Endothelial cell of umbilical vein (primary cell): ENCODE results near the gene MIX23. TPM values are rescaled to one million over a fixed set of nuclear protein-coding genes. Genes with fewer than 3 reads are reported as not detected.

Experiments used
- BruUV-seq: library from RNA; stranded (reverse); fragments of 400-500 nt; replicated peaks from 2 replicates; lab custom pipeline; 2021; lab: Mats Ljungman, UMichigan
- CTCF ChIA-PET: fragments of 300-600, 350-600 bp; sonication (Branson Sonifier 250); formaldehyde crosslinking; loops from one replicate; lab custom pipeline; 2021; ENCODE audit warnings: antibody characterized with exemption, inconsistent platforms; lab: Charles Lee
- POLR2A ChIA-PET: fragments of 300-600, 350-600 bp; sonication (Branson Sonifier 250); formaldehyde crosslinking; loops from one replicate; lab custom pipeline; 2021; ENCODE audit warnings: antibody characterized with exemption, inconsistent platforms; lab: Charles Lee
- DNase-seq: peaks from one replicate; pipeline ENCODE4 v3.0.0-alpha.2; 2011; ENCODE audit warnings: low read depth, low spot score
- FAIRE-seq: peaks from 2 replicates; lab custom pipeline; 2011; peaks lifted over from hg19 to GRCh38; lab: Jason Lieb, UNC
- H2AFZ ChIP-seq: 2 replicates; pipeline ENCODE4 v1.6.0; 2012; ENCODE audit warnings: low read depth, low read length, control low read depth, inconsistent platforms
- H3K27ac ChIP-seq: 2 replicates; pipeline ENCODE4 v1.5.1; 2011; ENCODE audit warnings: low read depth, mild to moderate bottlenecking, control low read depth, low read length, moderate library complexity; ENCODE audit not compliant: insufficient read depth
- H3K27me3 ChIP-seq, 2 experiments: 2 replicates each; pipeline versions ENCODE4 v1.6.0 to v1.6.1; 2011; ENCODE audit warnings: low read length in 2 of 2, mixed read lengths in 1 of 2; ENCODE audit not compliant: control insufficient read depth in 2 of 2, insufficient read depth in 2 of 2
- H3K36me3 ChIP-seq, 2 experiments: 2 replicates in 1 of 2; 3 replicates in 1 of 2; pipeline ENCODE4 v1.5.1; 2011; ENCODE audit warnings: low read length in 2 of 2, mild to moderate bottlenecking in 1 of 2, moderate library complexity in 1 of 2; ENCODE audit not compliant: control insufficient read depth in 2 of 2, insufficient read depth in 2 of 2; ENCODE audit errors: extremely low read depth in 1 of 2
- H3K4me1 ChIP-seq: 3 replicates; pipeline ENCODE4 v1.5.1; 2011; ENCODE audit warnings: mild to moderate bottlenecking, low read length; ENCODE audit not compliant: control insufficient read depth, insufficient read depth; ENCODE audit errors: extremely low read depth
- H3K4me2 ChIP-seq: 2 replicates; pipeline ENCODE4 v1.6.1; 2011; ENCODE audit warnings: low read length, control low read depth, mixed read lengths; ENCODE audit not compliant: insufficient read depth
- H3K4me3 ChIP-seq, 3 experiments: fragments of 200-600 bp in 1 of 3; sonication (generic), shearing (Covaris generic) in 1 of 3; replicated peaks in 1 of 3; 2 replicates each; pipeline ENCODE4 v1.5.1; 2011 to 2016; ENCODE audit warnings: control low read depth in 3 of 3, low read length in 3 of 3, mild to moderate bottlenecking in 2 of 3, inconsistent platforms in 1 of 3, low read depth in 1 of 3, moderate library complexity in 1 of 3; ENCODE audit not compliant: insufficient read depth in 1 of 3
- H3K79me2 ChIP-seq: 2 replicates; pipeline ENCODE4 v1.6.0; 2012; ENCODE audit warnings: low read length, inconsistent platforms; ENCODE audit not compliant: control insufficient read depth, insufficient read depth
- H3K9ac ChIP-seq: replicated peaks from 2 replicates; pipeline ENCODE3; 2011; ENCODE audit warnings: low read length, control low read depth; ENCODE audit not compliant: insufficient read depth; ENCODE audit errors: extremely low read depth
- H3K9me1 ChIP-seq: replicated peaks from 3 replicates; pipeline ENCODE4 v1.6.0; 2011; ENCODE audit warnings: mild to moderate bottlenecking, low read length; ENCODE audit not compliant: control insufficient read depth, insufficient read depth; ENCODE audit errors: extremely low read depth
- H3K9me3 ChIP-seq: replicated peaks from 2 replicates; pipeline ENCODE4 v1.5.1; 2012; ENCODE audit warnings: low read length, inconsistent platforms; ENCODE audit not compliant: control insufficient read depth, insufficient read depth
- H4K20me1 ChIP-seq: replicated peaks from 2 replicates; pipeline ENCODE3; 2011; ENCODE audit warnings: mild to moderate bottlenecking, low read length; ENCODE audit not compliant: control insufficient read depth, insufficient read depth; ENCODE audit errors: extremely low read depth
- EZH2 ChIP-seq: IDR thresholded peaks from 2 replicates; pipeline ENCODE4 v1.6.1; 2012; ENCODE audit warnings: borderline replicate concordance, low read depth, mild to moderate bottlenecking, moderate library complexity, low read length, inconsistent platforms; ENCODE audit not compliant: severe bottlenecking
- FOS ChIP-seq: IDR thresholded peaks from 2 replicates; pipeline ENCODE4 v1.6.1; 2011; ENCODE audit warnings: mild to moderate bottlenecking, low read length, moderate library complexity, borderline replicate concordance; ENCODE audit not compliant: insufficient read depth
- GATA2 ChIP-seq: IDR thresholded peaks from 2 replicates; pipeline ENCODE4 v1.7.0; 2011; ENCODE audit warnings: low read depth, mild to moderate bottlenecking, moderate library complexity, mixed read lengths, low read length; ENCODE audit not compliant: insufficient read length, insufficient read depth
- JUN ChIP-seq: IDR thresholded peaks from 2 replicates; pipeline ENCODE4 v1.6.1; 2011; ENCODE audit warnings: borderline replicate concordance, low read depth; ENCODE audit not compliant: insufficient read length, insufficient read depth
- MYC ChIP-seq: IDR thresholded peaks from one replicate; pipeline ENCODE4 v1.6.1; 2011; ENCODE audit warnings: mild to moderate bottlenecking, low read depth, low read length
- POLR2A ChIP-seq: IDR thresholded peaks from 2 replicates; pipeline ENCODE4 v1.6.1; 2012; ENCODE audit warnings: low read depth, mild to moderate bottlenecking, control low read depth, low read length
- POLR2AphosphoS5 ChIP-seq: IDR thresholded peaks from 2 replicates; pipeline ENCODE4 v1.6.1; 2012; ENCODE audit warnings: low read depth, mild to moderate bottlenecking, control low read depth, low read length, moderate library complexity; ENCODE audit not compliant: insufficient read depth
- dilution Hi-C: fragments of 300-500 bp; cut with MboI; formaldehyde crosslinking; loops from one replicate; pipeline ENCODE4 v1.15.0; 2019; ENCODE audit warnings: low sequenced_read_pairs; ENCODE audit not compliant: extremely low pct_ligation_motif_present
- intact Hi-C: fragments of 100-400 bp; cut with micrococcal nuclease; formaldehyde crosslinking; loops from one replicate; pipeline ENCODE4 v1.10.0; 2022
- polyA plus RNA-seq, 4 experiments: library from polyadenylated mRNA; depleted of rRNA in 3 of 4; stranded (reverse) in 3 of 4; unstranded in 1 of 4; fragments of >200 nt; gene quantifications; 2 replicates each; pipeline versions ENCODE4 v1.2.1 to v1.2.3, GENCODE V29; 2011 to 2012; ENCODE audit warnings: missing spikeins in 1 of 4
- total RNA-seq: library from RNA; stranded (reverse); gene quantifications from 2 replicates; pipeline ENCODE4 v1.2.3, GENCODE V29; 2021
- TF ChIP-seq, protein P1 (sequence below): IDR thresholded peaks from 2 replicates; pipeline ENCODE4 v1.6.1; 2011; ENCODE audit not compliant: insufficient read depth, insufficient read length
- TF ChIP-seq, protein P2 (sequence below), 2 donors: IDR thresholded peaks; 1 replicate in 1 of 2; 2 replicates in 1 of 2; pipeline ENCODE4 v1.5.1; 2011; ENCODE audit warnings: low read length in 2 of 2, mild to moderate bottlenecking in 2 of 2, moderate library complexity in 2 of 2, control low read depth in 1 of 2, inconsistent platforms in 1 of 2, low read depth in 1 of 2; ENCODE audit not compliant: insufficient read depth in 1 of 2; ENCODE audit errors: extremely low read depth in 1 of 2

MIX23 gene
- total and polyA plus RNA-seq, 2 donors (not counting 3 experiments of a cell fraction or from before 2014, with no cell fraction given) = 4.5 to 53.5 TPM

- H3K27me3 ChIP-seq = peaks cover 0 to 4% of the 10 kb centered on the region in 2 experiments
- no peaks in the 10 kb centered on the region for H3K4me1 ChIP-seq
- no peak overlapping the region for H3K4me2 ChIP-seq
- H2AFZ ChIP-seq = no peak overlapping the region
- H3K27ac ChIP-seq = no peak overlapping the region
- no peaks in the 10 kb centered on the region for H3K9me3 ChIP-seq
- CTCF ChIA-PET = no interaction called here
- FAIRE-seq (no peak), DNase-seq (no peak)
- TF ChIP-seq, protein P1, sequence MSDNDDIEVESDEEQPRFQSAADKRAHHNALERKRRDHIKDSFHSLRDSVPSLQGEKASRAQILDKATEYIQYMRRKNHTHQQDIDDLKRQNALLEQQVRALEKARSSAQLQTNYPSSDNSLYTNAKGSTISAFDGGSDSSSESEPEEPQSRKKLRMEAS = no peak
- TF ChIP-seq POLR2AphosphoS5 (no peak), POLR2A (no peak), MYC (no peak), GATA2 (no peak), JUN (no peak), FOS (no peak), EZH2 (no peak)
- TF ChIP-seq, protein P2, sequence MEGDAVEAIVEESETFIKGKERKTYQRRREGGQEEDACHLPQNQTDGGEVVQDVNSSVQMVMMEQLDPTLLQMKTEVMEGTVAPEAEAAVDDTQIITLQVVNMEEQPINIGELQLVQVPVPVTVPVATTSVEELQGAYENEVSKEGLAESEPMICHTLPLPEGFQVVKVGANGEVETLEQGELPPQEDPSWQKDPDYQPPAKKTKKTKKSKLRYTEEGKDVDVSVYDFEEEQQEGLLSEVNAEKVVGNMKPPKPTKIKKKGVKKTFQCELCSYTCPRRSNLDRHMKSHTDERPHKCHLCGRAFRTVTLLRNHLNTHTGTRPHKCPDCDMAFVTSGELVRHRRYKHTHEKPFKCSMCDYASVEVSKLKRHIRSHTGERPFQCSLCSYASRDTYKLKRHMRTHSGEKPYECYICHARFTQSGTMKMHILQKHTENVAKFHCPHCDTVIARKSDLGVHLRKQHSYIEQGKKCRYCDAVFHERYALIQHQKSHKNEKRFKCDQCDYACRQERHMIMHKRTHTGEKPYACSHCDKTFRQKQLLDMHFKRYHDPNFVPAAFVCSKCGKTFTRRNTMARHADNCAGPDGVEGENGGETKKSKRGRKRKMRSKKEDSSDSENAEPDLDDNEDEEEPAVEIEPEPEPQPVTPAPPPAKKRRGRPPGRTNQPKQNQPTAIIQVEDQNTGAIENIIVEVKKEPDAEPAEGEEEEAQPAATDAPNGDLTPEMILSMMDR (IDR thresholded peaks at IDR 0.05; ENCODE audit: extremely low read depth in 1 of 2, insufficient read depth in 1 of 2, low read depth in 1 of 2, low read length in 2 of 2) = no peak
- POLR2A ChIA-PET = no interaction called here
- H3K4me3 ChIP-seq = no peak overlapping the region
- no peaks in the 10 kb centered on the region for H3K36me3 ChIP-seq
- dilution Hi-C loops = no loop called here
- intact Hi-C loops = no loop called here
- H3K9ac ChIP-seq = no peak overlapping the region
- no peaks in the 10 kb centered on the region for H3K79me2 ChIP-seq
- BruUV-seq = no TSS peak
- no peaks in the 10 kb centered on the region for H3K9me1 ChIP-seq
- no peaks in the 10 kb centered on the region for H4K20me1 ChIP-seq
Measured at GRCh38 chr3:122325769-122326168, 57.3 kb downstream of the MIX23 start.
